Adipose tissue (tissue), 3 donors: Measurements from ENCODE around the gene CALN1. TPM values are rescaled to one million over a fixed set of nuclear protein-coding genes. Genes with fewer than 3 reads are reported as not detected.

Experiments
- H3K27ac ChIP-seq: one replicate; pipeline ENCODE4 v1.5.1; 2013; ENCODE audit warnings: low read depth, low read length
- WGBS, 3 donors: extraction: QIAGEN DNeasy Blood & Tissue Kit; methylation state at CpG; one replicate each; pipeline ENCODE4 v1.1.7; 2013; 5-methylcytosine and 5-hydroxymethylcytosine counted together
- polyA plus RNA-seq, 3 donors: library from polyadenylated mRNA; stranded (reverse); fragments of 200-250 nt; gene quantifications; one replicate each; pipeline ENCODE4 v1.2.3, GENCODE V29; 2013
- donor health status: healthy with polysubstance abuse.
- donor health status: Bipolar disorder and iron deficiency.
- donor health status: healthy.

The CALN1 gene
- polyA plus RNA-seq, 3 donors, result 0.12 TPM; not detected in 2

DNA sequence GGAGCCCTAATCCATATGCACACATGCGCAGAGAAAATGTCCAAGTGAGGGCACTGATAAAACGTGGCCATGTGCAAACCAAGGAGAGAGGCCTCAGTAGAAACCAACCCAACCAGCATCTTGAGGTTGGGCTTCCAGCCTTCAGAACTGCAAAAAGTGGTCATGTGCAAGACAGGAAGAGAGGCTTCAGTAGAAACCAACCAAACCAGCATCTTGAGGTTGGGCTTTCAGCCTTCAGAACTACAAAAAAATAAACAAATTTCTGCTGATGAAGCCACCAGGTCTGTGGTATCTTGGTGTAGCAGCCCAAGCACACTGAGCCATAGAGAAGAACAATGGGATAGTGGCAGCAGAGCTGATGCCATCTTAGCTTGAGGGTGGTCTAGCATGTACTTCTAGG lies 371.5 kb downstream of the CALN1 start:
- H3K27ac ChIP-seq, result no peak overlapping the region
- whole genome bisulfite sequencing, 3 donors, result 72 to 85% (median 77%) methylated on average over 2 of the region's 2 CpGs

GRCh38 chr7:72039460-72039859 lies 372.7 kb downstream of the CALN1 start:
- WGBS, 3 donors, result 23 to 76% (median 39%) methylated on average over 1 of the region's 1 CpG
- no peak overlapping the region for H3K27ac ChIP-seq

- no peak overlapping the region for H3K27ac ChIP-seq
- WGBS, 3 donors, result 67 to 71% (median 70%) methylated on average over 5 of the region's 5 CpGs
Observed at GRCh38 chr7:72038022-72038732, 374.0 kb downstream of the CALN1 start.

DNA sequence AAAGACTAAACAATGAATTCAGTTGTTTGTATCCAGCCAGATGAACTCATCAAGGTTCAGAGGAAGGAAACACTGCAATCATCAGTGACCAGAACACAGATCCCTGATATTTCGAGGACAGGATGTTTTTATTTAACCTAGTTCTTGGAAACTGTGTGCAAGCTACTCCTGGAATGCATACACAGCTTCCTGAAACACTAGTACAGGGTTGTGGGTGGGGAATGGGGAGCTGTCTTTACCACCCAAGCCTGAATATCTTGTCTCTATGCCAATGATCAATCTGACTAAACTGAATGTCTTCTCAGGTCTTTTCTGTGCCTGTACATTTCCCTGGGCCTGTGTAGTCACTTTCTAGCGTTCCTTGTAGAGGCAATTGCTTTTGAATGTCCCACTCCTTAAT lies 374.6 kb downstream of the CALN1 start:
- H3K27ac ChIP-seq, result no peak overlapping the region
- WGBS, 3 donors, result 54 to 58% (median 55%) methylated on average over 2 of the region's 2 CpGs

DNA sequence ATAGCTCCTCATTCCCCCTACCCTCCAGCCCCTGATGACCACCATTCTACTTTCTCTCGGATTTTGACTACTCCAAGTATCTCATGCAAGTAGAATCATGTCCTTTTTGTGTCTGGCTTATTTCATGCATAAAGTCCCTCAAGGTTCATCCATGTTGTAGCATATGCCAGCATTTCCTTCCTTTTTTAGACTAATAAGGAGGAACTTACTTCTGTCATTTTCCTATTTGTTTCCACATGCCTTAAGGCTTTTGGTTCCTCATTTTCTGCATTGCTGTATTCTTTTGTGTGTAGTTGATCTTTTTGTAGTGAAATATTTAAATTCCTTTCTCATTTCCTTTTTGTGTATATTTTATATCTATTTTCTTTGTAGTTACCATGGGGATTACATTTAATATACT lies 376.9 kb downstream of the CALN1 start:
- no peak overlapping the region for H3K27ac ChIP-seq
- 47 to 68% (median 48%) methylated on average over 1 of the region's 1 CpG for WGBS, 3 donors

DNA sequence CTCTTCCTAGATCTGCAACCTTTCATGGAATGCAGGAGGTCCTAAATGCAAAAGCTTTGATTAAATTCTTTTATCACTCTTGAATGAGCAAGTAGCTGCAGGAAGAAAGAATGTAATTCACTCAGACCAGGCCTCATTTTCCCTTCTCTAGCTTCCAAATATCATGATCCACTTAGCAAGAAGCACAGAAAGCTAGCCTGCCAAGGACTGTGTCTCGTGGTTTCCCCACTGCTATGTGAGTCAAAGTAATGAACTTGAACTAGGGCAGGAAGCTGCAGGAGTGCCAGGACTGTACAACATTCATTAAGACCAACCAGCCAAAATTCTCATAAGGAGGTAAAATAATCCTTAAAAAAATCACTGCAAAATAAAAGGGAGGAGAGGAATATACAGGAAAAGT lies 379.2 kb downstream of the CALN1 start:
- WGBS, 3 donors, result 28 to 36% (median 32%) methylated on average over 1 of the region's 1 CpG
- no peak overlapping the region for H3K27ac ChIP-seq

DNA sequence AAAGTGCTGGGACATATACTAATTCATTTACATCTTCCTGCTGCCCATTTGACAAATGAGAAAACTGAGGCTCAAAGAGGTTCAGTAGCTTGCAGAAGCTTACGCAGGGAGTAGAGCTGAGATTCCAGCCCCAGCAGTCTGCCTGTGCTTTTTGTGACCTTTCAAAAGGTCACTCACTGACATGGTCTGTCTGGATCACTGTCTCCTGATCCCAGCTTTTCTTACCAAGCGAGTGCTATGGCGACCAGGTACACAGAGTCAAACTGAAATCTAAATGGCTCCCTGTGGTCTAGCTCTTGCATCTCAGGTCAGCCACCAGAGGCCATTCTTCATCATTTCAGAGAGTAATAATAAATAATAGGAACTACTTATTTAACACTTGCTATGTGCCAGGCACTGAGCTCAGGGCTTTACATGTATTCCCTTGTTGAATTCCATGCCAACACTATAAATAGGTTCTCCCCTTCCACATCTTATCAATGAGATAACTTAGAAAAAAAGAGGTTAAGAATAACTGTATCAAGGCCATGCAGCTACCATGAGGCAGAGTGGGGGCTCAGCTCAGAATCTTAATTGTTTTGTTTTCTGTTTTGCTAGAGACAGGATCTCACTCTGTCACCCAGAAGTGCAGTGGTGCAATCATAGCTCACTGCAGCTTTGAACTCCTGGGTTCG lies 381.0 kb downstream of the CALN1 start:
- WGBS, 3 donors, result 88 to 93% (median 92%) methylated on average over 4 of the region's 4 CpGs
- no peak overlapping the region for H3K27ac ChIP-seq

DNA sequence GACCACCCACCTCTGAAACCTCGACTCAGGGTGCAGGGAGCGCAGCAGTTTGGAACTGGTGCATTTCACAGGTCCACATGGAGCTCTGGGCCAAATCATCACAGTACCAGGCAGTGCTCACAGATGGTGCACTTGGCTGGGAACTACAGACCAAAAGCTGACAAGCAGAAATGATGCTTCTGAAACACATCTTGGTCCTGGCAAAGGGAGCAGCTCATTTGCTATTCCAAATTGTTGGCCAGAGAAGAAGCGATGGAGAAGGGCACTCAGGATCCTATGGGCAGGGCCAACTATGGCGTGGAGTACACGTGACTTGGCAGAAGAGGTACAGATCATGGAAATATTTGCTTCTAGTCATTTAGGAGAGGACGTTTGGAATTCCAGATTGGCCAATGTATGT lies 383.9 kb downstream of the CALN1 start:
- 87 to 92% (median 90%) methylated on average over 6 of the region's 6 CpGs for WGBS, 3 donors
- no peak overlapping the region for H3K27ac ChIP-seq

DNA sequence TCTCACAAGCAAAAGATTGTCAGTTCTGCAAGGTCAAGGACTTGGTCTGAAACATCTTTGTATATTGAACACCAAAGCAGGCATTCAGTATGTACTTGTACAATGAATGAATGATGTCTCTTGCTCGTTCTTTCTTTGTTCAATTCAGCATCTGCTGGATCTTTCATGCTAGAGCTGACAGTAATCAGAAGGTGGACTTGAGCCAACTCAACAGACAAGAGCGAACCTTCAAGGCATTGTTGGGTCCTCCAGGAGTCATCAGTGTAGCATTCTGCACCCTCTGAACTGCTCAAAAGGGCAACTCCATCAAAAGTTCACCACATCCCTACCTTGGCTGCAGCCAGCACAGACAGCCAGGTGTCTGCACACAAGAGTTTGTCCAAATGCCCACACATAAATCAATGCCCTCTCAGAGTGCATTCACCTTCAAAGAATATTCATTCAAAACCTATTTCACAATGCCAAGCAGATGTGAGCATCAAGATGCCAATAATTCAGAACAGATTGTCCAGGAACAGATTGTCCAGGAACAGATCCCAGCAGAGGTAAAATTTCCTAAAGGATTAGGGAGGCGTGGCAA lies 386.7 kb downstream of the CALN1 start:
- 74 to 83% (median 78%) methylated on average over 3 of the region's 3 CpGs for WGBS, 3 donors
- H3K27ac ChIP-seq, result no peak overlapping the region

- no peak overlapping the region for H3K27ac ChIP-seq
- whole genome bisulfite sequencing, 3 donors, result 74 to 92% (median 82%) methylated on average over 4 of the region's 4 CpGs
Observed at GRCh38 chr7:72023926-72024325, 388.2 kb downstream of the CALN1 start.

DNA sequence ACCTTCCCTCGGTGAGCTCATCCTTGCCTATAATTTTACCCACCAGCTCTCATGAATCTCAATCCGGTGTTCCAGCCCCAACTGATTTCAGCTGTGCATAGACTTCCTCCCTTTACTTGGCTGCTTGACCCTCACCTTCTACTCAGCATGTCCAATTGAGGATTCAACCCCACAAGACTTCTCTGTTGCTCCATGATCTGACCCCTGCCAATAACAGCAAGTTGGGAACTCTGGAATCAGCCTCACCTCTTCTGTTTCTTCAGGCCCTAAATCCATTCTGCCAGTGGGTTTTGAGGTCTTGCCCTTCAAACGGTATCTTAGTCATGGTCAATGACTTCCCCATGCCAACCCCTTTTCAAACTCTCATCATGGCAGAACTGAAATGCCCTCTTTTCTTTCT lies 390.4 kb downstream of the CALN1 start:
- 82 to 87% (median 82%) methylated on average over 3 of the region's 3 CpGs for WGBS, 3 donors
- no peak overlapping the region for H3K27ac ChIP-seq

DNA sequence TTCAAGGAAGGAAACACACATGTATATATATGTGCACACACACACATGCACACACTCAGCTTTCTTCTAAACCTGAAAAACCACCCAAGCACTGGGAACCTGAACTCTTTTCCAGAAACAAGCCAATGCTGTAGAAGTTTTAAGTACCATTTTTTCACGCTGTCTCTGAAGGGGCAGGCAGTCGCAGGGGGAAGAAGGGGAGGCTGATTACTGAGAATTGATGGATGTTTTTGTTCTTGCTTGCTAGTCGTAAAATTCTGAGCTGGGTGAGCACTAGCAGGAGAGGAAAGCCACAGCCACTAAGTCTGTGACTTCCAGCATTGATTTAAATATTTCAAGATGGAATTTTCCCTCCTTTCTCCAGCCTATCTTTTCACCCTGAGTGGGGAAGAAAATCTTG lies 391.8 kb downstream of the CALN1 start:
- no peak overlapping the region for H3K27ac ChIP-seq
- WGBS, 3 donors, result 47 to 50% (median 47%) methylated on average over 3 of the region's 3 CpGs

DNA sequence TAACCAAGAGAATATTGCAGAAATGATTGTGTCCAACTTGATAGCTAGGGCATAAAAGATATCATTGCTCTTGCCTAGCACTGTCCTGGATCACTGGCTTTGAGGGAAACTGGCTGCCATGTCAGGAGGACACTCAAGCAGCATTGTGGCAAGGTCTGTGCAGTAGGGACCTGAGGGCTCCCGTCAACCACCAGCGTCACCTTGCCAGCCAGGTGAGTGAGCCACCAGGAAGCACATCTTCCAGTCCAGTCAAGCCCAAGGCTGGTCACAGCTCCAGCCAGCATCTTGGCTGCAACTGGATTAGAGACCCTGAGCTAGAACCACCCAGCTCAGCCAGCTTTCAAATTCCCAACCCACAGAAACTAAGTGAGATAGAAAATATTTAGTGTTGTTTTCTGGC lies 392.7 kb downstream of the CALN1 start:
- 91 to 98% (median 97%) methylated on average over 2 of the region's 2 CpGs for WGBS, 3 donors
- H3K27ac ChIP-seq, result no peak overlapping the region

DNA sequence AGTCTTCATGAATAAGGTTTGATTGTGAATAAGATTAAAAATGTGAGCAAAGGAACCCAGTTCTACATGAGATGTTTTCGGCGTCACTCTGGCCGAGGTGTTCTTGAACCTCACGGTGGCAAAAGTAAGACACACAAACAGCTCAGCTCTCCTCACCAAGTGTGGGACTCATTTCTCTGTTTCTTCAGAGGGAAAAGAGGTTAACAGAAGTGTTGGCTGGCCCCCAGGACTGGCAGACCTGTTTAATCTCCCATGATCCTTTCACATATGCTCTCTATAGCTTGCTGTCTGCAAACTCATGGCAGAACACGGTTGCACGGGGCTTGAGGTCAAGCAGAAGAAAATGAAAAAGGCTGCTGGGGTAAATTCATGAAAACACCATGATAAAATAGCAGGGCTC lies 394.4 kb downstream of the CALN1 start:
- WGBS, 3 donors, result 78 to 82% (median 80%) methylated on average over 6 of the region's 6 CpGs
- H3K27ac ChIP-seq, result no peak overlapping the region

DNA sequence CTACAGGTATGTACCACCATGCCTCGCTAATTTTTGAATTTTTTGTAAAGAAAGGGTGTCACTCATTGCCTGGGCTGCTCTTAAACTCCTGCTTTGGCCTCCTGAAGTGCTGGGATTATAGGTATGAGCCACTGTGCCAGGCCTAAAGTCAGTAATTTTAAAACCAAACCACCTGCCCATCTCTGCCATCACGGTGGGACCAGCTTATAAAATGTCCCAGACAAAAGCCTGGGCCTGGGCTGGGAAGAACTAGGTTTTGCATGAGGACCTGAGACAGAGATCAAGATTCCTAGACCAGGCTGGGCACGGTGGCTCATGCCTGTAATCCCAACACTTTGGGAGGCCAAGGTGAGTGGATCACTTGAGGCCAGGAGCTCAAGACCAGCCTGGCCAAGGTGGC lies 395.6 kb downstream of the CALN1 start:
- H3K27ac ChIP-seq, result no peak overlapping the region
- WGBS, 3 donors, result 82 to 91% (median 84%) methylated on average over 3 of the region's 3 CpGs

- no peak overlapping the region for H3K27ac ChIP-seq
- 86 to 89% (median 89%) methylated on average over 4 of the region's 4 CpGs for whole genome bisulfite sequencing, 3 donors
Observed at GRCh38 chr7:72015136-72015535, 397.0 kb downstream of the CALN1 start.

DNA sequence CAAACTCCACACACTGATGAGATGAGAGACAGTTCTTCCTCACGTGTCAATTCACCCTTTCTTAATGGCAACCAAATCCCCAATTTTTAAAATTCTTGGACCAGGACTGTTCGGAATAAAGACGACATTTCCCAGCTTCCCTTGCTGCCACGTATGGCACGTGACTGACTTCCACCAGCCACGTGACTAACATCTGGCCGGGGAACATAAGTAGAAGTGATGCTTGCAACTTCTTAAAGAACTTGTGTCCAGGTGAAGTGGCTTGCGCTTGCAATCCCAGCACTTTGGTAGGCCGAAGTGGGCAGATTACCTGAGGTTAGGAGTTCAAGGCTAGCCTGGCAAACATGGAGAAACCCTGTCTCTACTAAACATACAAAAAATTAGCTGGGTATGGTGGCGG lies 405.1 kb downstream of the CALN1 start:
- 87 to 92% (median 92%) methylated on average over 10 of the region's 10 CpGs for WGBS, 3 donors
- H3K27ac ChIP-seq, result no peak overlapping the region

GRCh38 chr7:72003236-72003635 lies 408.9 kb downstream of the CALN1 start:
- WGBS, 3 donors, result 85 to 90% (median 89%) methylated on average over 6 of the region's 6 CpGs
- H3K27ac ChIP-seq, result no peak overlapping the region

DNA sequence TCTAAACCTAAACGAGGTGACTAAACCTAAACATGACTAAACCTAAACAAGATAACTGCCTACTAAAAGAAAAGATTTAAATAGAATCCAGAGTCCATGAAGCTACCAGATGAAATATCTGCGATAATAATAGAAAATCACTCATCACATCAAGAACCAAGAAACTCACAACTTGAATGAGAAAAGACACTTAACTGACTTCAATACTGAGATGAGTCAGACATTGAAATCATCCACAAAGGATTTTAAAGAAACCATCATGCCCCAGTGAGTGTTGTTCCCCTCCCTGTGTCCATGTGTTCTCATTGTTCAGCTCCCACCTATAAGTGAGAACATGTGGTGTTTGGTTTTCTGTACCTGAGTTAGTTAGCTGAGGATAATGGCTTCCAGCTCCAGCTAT lies 416.0 kb downstream of the CALN1 start:
- H3K27ac ChIP-seq, result no peak overlapping the region
- 79 to 91% (median 84%) methylated on average over 2 of the region's 2 CpGs for WGBS, 3 donors

GRCh38 chr7:71995111-71995510 lies 417.0 kb downstream of the CALN1 start:
- WGBS, 3 donors, result 57 to 75% (median 71%) methylated on average over 7 of the region's 7 CpGs

More at GRCh38 chr7:71995111-71995510, 417.0 kb downstream of the CALN1 start:
- no peak overlapping the region for H3K27ac ChIP-seq
